ENCODE data around the gene APBB2.

- TF ChIP-seq POLR2A (IDR thresholded peaks at IDR 0.05) (no peak), CTCF (IDR thresholded peaks at IDR 0.05) (no peak)
Measured at GRCh38 chr4:41052287-41052686, 162.1 kb downstream of the APBB2 start.
